ENCODE data around the gene NIN. TPM values are rescaled to one million over a fixed set of nuclear protein-coding genes. Genes with fewer than 3 reads are reported as not detected.

NIN gene
- total RNA-seq, 1 experiment from 2014 or later, result 8.5 TPM

- DNase-seq, result no peak
- H3K36me3 ChIP-seq (replicated peaks; ENCODE audit: control insufficient read depth, insufficient read depth, low read length), result peaks cover 4% of the 10 kb centered on the region
- H3K27me3 ChIP-seq (ENCODE audit: control insufficient read depth, insufficient read depth, low read length), result no peaks in the 10 kb centered on the region
- no peak overlapping the region for H3K4me3 ChIP-seq (ENCODE audit: insufficient read depth, low read depth, low read length)
These were observed 55.6 kb downstream of the NIN start for GRCh38 chr14:50775357-50775756.

GRCh38 chr14:50774542-50775267, 56.3 kb downstream of the NIN start:
- H3K27me3 ChIP-seq (ENCODE audit: control insufficient read depth, insufficient read depth, low read length), result no peaks in the 10 kb centered on the region
- DNase-seq, result no peak
- peaks cover 6% of the 10 kb centered on the region for H3K36me3 ChIP-seq (replicated peaks; ENCODE audit: control insufficient read depth, insufficient read depth, low read length)
- no peak overlapping the region for H3K4me3 ChIP-seq (ENCODE audit: insufficient read depth, low read depth, low read length)

- no peaks in the 10 kb centered on the region for H3K27me3 ChIP-seq (ENCODE audit: control insufficient read depth, insufficient read depth, low read length)
- no peak overlapping the region for H3K4me3 ChIP-seq (ENCODE audit: insufficient read depth, low read depth, low read length)
- DNase-seq, result peak; percentile 87
- H3K36me3 ChIP-seq (replicated peaks; ENCODE audit: control insufficient read depth, insufficient read depth, low read length), result peaks cover 6% of the 10 kb centered on the region
These were observed 57.1 kb downstream of the NIN start for GRCh38 chr14:50773632-50774541.

GRCh38 chr14:50772412-50772811, 58.5 kb downstream of the NIN start:
- H3K27me3 ChIP-seq (ENCODE audit: control insufficient read depth, insufficient read depth, low read length), result no peaks in the 10 kb centered on the region
- DNase-seq, result no peak
- peaks cover 6% of the 10 kb centered on the region for H3K36me3 ChIP-seq (replicated peaks; ENCODE audit: control insufficient read depth, insufficient read depth, low read length)
- no peak overlapping the region for H3K4me3 ChIP-seq (ENCODE audit: insufficient read depth, low read depth, low read length)

- no peaks in the 10 kb centered on the region for H3K27me3 ChIP-seq (ENCODE audit: control insufficient read depth, insufficient read depth, low read length)
- H3K36me3 ChIP-seq (replicated peaks; ENCODE audit: control insufficient read depth, insufficient read depth, low read length), result peaks cover 7% of the 10 kb centered on the region
- no peak for DNase-seq
- no peak overlapping the region for H3K4me3 ChIP-seq (ENCODE audit: insufficient read depth, low read depth, low read length)
These were observed 60.4 kb downstream of the NIN start for GRCh38 chr14:50770586-50770985.

- no peaks in the 10 kb centered on the region for H3K27me3 ChIP-seq (ENCODE audit: control insufficient read depth, insufficient read depth, low read length)
- peaks cover 7% of the 10 kb centered on the region for H3K36me3 ChIP-seq (replicated peaks; ENCODE audit: control insufficient read depth, insufficient read depth, low read length)
- no peak for DNase-seq
- H3K4me3 ChIP-seq (ENCODE audit: insufficient read depth, low read depth, low read length), result no peak overlapping the region
These were observed 61.0 kb downstream of the NIN start for GRCh38 chr14:50769863-50770500.

- Histone ChIP-seq H3K4me3 (ENCODE audit: insufficient read depth, low read depth, low read length) (no peak overlapping the region), H3K36me3 (replicated peaks; ENCODE audit: control insufficient read depth, insufficient read depth, low read length) (peaks cover 7% of the 10 kb centered on the region), H3K27me3 (ENCODE audit: control insufficient read depth, insufficient read depth, low read length) (no peaks in the 10 kb centered on the region)
- DNase-seq, result no peak
These were observed 62.3 kb downstream of the NIN start for GRCh38 chr14:50768680-50769079.

- H3K27me3 ChIP-seq (ENCODE audit: control insufficient read depth, insufficient read depth, low read length), result no peaks in the 10 kb centered on the region
- H3K36me3 ChIP-seq (replicated peaks; ENCODE audit: control insufficient read depth, insufficient read depth, low read length), result peaks cover 7% of the 10 kb centered on the region
- no peak for DNase-seq
- no peak overlapping the region for H3K4me3 ChIP-seq (ENCODE audit: insufficient read depth, low read depth, low read length)
These were observed 64.5 kb downstream of the NIN start for GRCh38 chr14:50766338-50766886.

GRCh38 chr14:50763382-50764007, 67.5 kb downstream of the NIN start:
- H3K27me3 ChIP-seq (ENCODE audit: control insufficient read depth, insufficient read depth, low read length), result no peaks in the 10 kb centered on the region
- peaks cover 2% of the 10 kb centered on the region for H3K36me3 ChIP-seq (replicated peaks; ENCODE audit: control insufficient read depth, insufficient read depth, low read length)
- H3K4me3 ChIP-seq (ENCODE audit: insufficient read depth, low read depth, low read length), result no peak overlapping the region
- no peak for DNase-seq

- H3K27me3 ChIP-seq (ENCODE audit: control insufficient read depth, insufficient read depth, low read length), result no peaks in the 10 kb centered on the region
- H3K36me3 ChIP-seq (replicated peaks; ENCODE audit: control insufficient read depth, insufficient read depth, low read length), result peaks cover 2% of the 10 kb centered on the region
- no peak overlapping the region for H3K4me3 ChIP-seq (ENCODE audit: insufficient read depth, low read depth, low read length)
- DNase-seq, result no peak
These were observed 68.0 kb downstream of the NIN start for GRCh38 chr14:50762931-50763300.

- no peak overlapping the region for H3K4me3 ChIP-seq (ENCODE audit: insufficient read depth, low read depth, low read length)
- H3K27me3 ChIP-seq (ENCODE audit: control insufficient read depth, insufficient read depth, low read length), result no peaks in the 10 kb centered on the region
- DNase-seq, result no peak
- H3K36me3 ChIP-seq (replicated peaks; ENCODE audit: control insufficient read depth, insufficient read depth, low read length), result peaks cover 2% of the 10 kb centered on the region
These were observed 68.7 kb downstream of the NIN start for GRCh38 chr14:50762001-50762930.

GRCh38 chr14:50759800-50760543, 71.0 kb downstream of the NIN start:
- H3K27me3 ChIP-seq (ENCODE audit: control insufficient read depth, insufficient read depth, low read length), result no peaks in the 10 kb centered on the region
- no peak overlapping the region for H3K4me3 ChIP-seq (ENCODE audit: insufficient read depth, low read depth, low read length)
- no peak for DNase-seq
- no peaks in the 10 kb centered on the region; the same call in none of the 2 replicates for H3K36me3 ChIP-seq (replicated peaks; ENCODE audit: control insufficient read depth, insufficient read depth, low read length)

GRCh38 chr14:50758945-50759344, 72.0 kb downstream of the NIN start:
- DNase-seq, result no peak
- H3K27me3 ChIP-seq (ENCODE audit: control insufficient read depth, insufficient read depth, low read length), result no peaks in the 10 kb centered on the region
- no peaks in the 10 kb centered on the region; the same call in none of the 2 replicates for H3K36me3 ChIP-seq (replicated peaks; ENCODE audit: control insufficient read depth, insufficient read depth, low read length)
- no peak overlapping the region for H3K4me3 ChIP-seq (ENCODE audit: insufficient read depth, low read depth, low read length)

All from H7 (cell line).